GM12864 (cell line): ENCODE data around the gene CELSR2.

Source experiments
- DNase-seq: peaks from one replicate; pipeline ENCODE4 v3.0.0-alpha.2; 2011; ENCODE audit warnings: low read depth
- H3K4me3 ChIP-seq: 2 replicates; pipeline ENCODE4 v1.5.1; 2011; ENCODE audit warnings: mild to moderate bottlenecking, low read depth, low read length, control low read depth
- TF ChIP-seq, protein P1 (sequence below): IDR thresholded peaks from 2 replicates; pipeline ENCODE4 v1.5.1; 2011; ENCODE audit warnings: low read depth, mild to moderate bottlenecking, moderate library complexity, low read length, control low read depth, inconsistent platforms; ENCODE audit errors: missing control alignments

Gene CELSR2

DNA sequence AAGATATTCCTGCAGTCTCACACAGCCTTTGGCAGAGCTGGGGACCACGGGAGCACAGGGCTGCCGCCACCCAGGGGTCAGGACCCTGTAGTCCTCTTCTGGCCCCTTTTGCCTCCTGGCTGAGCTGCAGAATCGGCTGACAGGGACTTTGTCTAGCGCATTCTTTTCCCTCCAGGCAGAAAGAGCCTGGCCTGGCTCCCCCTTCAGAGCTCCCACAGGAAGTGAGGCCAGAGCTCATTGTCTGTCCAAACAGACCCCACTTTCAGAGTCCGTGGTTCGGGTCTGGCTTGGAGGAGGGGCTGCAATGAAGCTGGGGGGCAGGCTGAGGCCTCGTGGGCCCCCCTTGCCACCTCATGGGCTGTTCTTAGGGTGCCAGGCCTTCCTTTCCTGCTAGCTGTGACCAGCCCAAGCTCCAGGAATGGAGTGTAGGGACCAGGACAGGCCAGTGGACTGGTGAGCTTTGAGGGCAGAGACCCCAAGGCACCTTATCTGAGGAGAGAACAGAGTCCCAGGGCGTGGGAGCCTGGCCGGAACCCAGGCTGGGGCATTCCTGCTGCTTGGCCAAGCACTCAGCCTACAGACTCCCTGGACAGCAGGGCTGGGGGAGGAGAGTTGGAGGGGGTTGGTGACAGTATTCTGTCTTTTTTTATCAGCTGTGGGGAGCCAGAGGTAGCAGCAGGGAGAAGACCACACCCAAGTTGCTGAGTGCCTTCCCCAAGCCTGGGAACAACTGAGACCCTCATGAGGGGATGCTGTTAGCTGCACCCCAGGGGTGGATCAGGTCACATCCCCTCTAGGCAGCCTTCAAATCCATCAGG is 4.7 kb downstream of the CELSR2 start:
- H3K4me3 ChIP-seq = no peak overlapping the region
- TF ChIP-seq, protein P1, sequence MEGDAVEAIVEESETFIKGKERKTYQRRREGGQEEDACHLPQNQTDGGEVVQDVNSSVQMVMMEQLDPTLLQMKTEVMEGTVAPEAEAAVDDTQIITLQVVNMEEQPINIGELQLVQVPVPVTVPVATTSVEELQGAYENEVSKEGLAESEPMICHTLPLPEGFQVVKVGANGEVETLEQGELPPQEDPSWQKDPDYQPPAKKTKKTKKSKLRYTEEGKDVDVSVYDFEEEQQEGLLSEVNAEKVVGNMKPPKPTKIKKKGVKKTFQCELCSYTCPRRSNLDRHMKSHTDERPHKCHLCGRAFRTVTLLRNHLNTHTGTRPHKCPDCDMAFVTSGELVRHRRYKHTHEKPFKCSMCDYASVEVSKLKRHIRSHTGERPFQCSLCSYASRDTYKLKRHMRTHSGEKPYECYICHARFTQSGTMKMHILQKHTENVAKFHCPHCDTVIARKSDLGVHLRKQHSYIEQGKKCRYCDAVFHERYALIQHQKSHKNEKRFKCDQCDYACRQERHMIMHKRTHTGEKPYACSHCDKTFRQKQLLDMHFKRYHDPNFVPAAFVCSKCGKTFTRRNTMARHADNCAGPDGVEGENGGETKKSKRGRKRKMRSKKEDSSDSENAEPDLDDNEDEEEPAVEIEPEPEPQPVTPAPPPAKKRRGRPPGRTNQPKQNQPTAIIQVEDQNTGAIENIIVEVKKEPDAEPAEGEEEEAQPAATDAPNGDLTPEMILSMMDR = no peak
- DNase-seq = no peak

DNA sequence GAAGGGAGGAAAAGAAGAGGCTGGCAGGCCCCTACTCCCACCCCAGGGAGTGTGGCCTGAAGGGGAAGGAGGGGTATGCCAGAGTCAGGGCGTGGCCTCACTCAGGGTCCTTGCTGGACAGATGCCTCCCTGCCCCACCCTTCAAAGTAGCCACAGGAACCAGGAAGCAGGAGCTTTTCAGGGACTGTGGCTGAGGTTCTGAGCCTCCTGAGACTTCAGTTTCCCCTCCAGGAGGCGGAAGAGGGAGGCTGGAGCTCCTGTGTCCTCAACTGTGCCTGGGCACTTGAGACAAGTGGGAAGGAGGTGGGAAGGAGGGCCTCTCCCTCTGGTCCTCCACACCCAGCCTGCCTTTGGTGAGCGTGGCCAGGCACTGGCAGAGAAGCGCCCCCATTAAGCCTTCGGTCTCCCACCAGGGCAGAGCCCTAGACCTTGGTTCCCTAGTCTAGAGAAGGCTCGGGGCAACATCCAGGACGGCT is 5.3 kb downstream of the CELSR2 start:
- no peak overlapping the region for H3K4me3 ChIP-seq
- no peak for DNase-seq
- TF ChIP-seq, protein P1 = no peak

DNA sequence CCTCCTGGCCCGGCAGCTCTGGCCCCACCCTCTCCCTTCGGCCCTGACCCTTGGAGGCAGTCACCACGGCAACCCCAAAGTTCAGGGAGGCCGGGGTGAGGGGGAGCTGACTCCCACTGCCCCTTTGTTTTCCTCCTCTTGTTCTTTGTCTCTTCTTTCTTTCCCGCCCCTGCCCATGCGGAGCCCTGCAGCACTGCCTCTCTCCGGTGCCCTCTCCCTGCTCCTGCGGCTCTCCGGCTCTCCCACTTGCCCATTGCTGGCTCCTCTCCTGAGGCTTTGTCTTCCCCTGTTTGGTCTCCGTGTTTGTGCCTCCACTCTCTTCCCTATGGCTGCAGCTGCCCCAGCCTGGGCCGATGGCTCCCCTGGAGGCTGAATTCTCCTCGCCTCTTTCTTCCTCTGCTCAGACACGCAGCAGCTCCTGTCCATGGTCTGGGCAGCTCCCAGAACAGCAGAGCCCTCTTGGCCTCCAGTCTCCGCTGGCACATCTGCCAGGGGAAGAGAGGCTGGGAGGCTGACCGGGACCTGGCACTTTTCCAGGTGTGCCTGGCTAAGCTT is 5.8 kb downstream of the CELSR2 start:
- TF ChIP-seq, protein P1 = no peak
- no peak overlapping the region for H3K4me3 ChIP-seq
- no peak for DNase-seq

DNA sequence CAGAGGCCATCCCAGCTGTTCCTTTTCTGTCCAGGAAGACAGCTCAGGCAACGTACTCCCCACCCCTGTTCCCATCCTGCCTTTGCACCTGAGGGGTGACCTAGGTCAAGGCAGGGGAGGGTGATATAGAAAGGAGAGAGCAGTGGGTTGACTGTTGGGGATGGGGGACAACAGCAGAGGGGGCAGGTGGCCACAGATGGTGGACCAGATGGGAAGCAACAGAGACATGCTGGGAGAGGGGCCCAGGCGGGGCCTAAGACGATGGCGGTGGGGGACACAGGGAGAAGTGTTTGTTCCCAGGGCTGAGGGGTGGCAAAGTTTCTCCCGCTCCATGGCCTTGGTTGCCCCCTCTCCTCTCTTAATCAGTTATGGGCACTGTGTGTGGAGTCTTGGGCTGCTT is 6.3 kb downstream of the CELSR2 start:
- no peak for DNase-seq
- H3K4me3 ChIP-seq = no peak overlapping the region
- TF ChIP-seq, protein P1 = no peak

DNA sequence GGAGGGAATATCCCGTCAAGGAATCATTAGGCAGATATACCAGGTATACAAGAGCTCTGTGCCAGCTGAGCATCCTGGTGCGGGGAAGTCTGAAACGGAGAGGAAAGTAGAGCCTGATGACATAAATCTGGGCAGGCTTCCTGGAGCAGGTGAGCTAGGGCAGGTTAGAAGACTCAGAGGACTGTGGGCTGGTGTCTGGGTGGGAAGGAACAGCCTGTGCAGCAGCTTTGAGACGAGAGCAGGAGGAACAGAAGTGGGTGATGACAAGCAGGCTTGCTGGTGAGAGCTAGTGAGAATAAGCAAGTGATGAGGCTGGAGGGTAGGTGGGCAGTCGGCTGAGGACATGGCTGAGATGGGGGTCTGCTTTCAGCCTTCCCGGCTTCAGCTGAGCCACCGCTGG is 6.7 kb downstream of the CELSR2 start:
- no peak for DNase-seq
- no peak overlapping the region for H3K4me3 ChIP-seq
- TF ChIP-seq, protein P1 = no peak

DNA sequence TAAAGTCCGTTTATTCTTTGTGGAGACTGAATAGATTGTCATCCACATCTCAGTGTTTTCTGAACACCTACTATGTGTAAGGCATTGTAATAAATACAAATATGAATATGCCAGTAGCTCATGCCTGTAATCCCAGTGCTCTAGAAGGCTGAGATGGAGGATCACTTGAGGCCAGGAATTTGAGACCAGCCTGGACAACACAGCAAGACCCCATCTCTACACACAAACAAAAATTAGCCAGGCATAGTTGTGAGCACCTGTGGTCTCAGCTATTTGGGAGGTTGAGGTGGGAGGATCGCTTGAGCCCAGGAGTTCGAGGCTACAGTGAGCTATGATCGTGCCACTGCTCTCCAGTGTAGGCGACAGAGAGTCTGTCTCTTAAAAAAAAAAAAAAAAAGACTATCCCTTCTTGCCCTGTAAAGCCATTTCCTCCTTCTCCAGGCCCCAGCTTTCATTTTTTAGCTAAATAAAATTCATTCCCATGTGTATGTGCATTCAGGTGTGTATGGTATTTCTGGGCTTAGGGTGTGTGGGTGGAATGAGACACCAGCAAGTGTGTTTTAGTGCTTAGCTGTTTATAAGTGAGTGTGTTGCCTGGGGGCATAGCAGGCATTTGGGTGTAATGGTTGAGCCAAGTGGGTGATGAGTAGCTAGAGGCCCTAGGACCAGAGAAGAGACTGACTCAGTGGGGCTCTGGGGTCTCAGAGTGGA is 7.8 kb downstream of the CELSR2 start:
- DNase-seq = no peak
- TF ChIP-seq, protein P1 = no peak
- no peak overlapping the region for H3K4me3 ChIP-seq
